Measurements from ENCODE around the gene PLEKHA8.

The PLEKHA8 gene

GRCh38 chr7:30175636-30176147 lies 147.5 kb downstream of the PLEKHA8 start:
- DNase-seq: no peak
- Histone ChIP-seq H3K27me3 (ENCODE audit: insufficient read depth, low read depth, severe bottlenecking) (no peaks in the 10 kb centered on the region), H3K9me3 (ENCODE audit: severe bottlenecking) (no peaks in the 10 kb centered on the region), H3K36me3 (no peaks in the 10 kb centered on the region), H3K4me3 (ENCODE audit: low read depth, low read length) (no peak overlapping the region), H3K27ac (no peak overlapping the region)
- TF ChIP-seq, protein P1, sequence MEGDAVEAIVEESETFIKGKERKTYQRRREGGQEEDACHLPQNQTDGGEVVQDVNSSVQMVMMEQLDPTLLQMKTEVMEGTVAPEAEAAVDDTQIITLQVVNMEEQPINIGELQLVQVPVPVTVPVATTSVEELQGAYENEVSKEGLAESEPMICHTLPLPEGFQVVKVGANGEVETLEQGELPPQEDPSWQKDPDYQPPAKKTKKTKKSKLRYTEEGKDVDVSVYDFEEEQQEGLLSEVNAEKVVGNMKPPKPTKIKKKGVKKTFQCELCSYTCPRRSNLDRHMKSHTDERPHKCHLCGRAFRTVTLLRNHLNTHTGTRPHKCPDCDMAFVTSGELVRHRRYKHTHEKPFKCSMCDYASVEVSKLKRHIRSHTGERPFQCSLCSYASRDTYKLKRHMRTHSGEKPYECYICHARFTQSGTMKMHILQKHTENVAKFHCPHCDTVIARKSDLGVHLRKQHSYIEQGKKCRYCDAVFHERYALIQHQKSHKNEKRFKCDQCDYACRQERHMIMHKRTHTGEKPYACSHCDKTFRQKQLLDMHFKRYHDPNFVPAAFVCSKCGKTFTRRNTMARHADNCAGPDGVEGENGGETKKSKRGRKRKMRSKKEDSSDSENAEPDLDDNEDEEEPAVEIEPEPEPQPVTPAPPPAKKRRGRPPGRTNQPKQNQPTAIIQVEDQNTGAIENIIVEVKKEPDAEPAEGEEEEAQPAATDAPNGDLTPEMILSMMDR (IDR thresholded peaks at IDR 0.05; ENCODE audit: low read depth, low read length): no peak

- TF ChIP-seq, protein P1 (IDR thresholded peaks at IDR 0.05; ENCODE audit: low read depth, low read length): no peak
- no peak overlapping the region for H3K27ac ChIP-seq
- H3K4me3 ChIP-seq (ENCODE audit: low read depth, low read length): no peak overlapping the region
- no peaks in the 10 kb centered on the region for H3K9me3 ChIP-seq (ENCODE audit: severe bottlenecking)
- no peaks in the 10 kb centered on the region for H3K36me3 ChIP-seq
- no peaks in the 10 kb centered on the region for H3K27me3 ChIP-seq (ENCODE audit: insufficient read depth, low read depth, severe bottlenecking)
- no peak for DNase-seq
These were observed 148.4 kb downstream of the PLEKHA8 start for GRCh38 chr7:30176463-30177109.

GRCh38 chr7:30177186-30177585 lies 149.0 kb downstream of the PLEKHA8 start:
- Histone ChIP-seq H3K27me3 (ENCODE audit: insufficient read depth, low read depth, severe bottlenecking) (no peaks in the 10 kb centered on the region), H3K36me3 (no peaks in the 10 kb centered on the region), H3K9me3 (ENCODE audit: severe bottlenecking) (no peaks in the 10 kb centered on the region), H3K4me3 (ENCODE audit: low read depth, low read length) (no peak overlapping the region), H3K27ac (no peak overlapping the region)
- TF ChIP-seq, protein P1 (IDR thresholded peaks at IDR 0.05; ENCODE audit: low read depth, low read length): no peak
- no peak for DNase-seq

- TF ChIP-seq, protein P1 (IDR thresholded peaks at IDR 0.05; ENCODE audit: low read depth, low read length): no peak
- no peaks in the 10 kb centered on the region for H3K27me3 ChIP-seq (ENCODE audit: insufficient read depth, low read depth, severe bottlenecking)
- H3K36me3 ChIP-seq: no peaks in the 10 kb centered on the region
- H3K4me3 ChIP-seq (ENCODE audit: low read depth, low read length): no peak overlapping the region
- no peak overlapping the region for H3K27ac ChIP-seq
- no peak for DNase-seq
- H3K9me3 ChIP-seq (ENCODE audit: severe bottlenecking): no peaks in the 10 kb centered on the region
These were observed 149.8 kb downstream of the PLEKHA8 start for GRCh38 chr7:30177965-30178364.

DNA sequence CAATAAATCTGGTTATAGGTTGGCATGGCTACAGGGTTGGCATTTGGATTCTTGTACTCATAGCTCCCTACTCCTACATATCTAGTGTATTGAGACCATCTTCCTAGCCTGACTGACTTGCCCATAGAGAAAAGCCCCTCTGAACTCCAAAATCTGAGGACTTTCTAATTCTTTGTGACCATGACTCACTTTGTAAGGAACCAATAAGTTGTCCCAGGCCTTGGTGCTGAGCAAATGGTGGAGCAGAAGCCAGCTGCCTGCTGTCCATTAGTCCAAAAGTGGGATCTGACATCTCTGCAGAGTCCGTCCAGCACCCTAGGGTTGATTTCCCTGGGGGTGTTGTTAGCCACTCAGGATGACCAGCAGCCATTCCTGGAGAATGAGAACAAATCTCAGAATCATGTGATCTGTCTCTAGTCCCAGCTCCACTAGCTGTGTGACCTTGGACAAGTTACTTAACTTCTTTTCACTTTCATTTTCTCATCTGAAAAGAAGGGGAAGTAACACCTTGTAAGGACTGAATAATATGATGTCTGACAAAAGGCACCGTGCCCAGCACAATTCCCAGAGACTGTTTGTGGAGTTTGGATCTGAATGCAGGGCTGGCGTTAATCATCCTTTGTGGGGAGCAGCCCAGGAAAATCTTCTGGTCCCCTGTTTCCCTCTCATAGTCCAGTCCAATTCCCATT lies 150.7 kb downstream of the PLEKHA8 start:
- no peak overlapping the region for H3K4me3 ChIP-seq (ENCODE audit: low read depth, low read length)
- DNase-seq: no peak
- TF ChIP-seq, protein P1 (IDR thresholded peaks at IDR 0.05; ENCODE audit: low read depth, low read length): no peak
- H3K9me3 ChIP-seq (ENCODE audit: severe bottlenecking): no peaks in the 10 kb centered on the region
- H3K36me3 ChIP-seq: no peaks in the 10 kb centered on the region
- H3K27me3 ChIP-seq (ENCODE audit: insufficient read depth, low read depth, severe bottlenecking): no peaks in the 10 kb centered on the region
- H3K27ac ChIP-seq: no peak overlapping the region
